ENCODE measurements around the gene COLGALT1. TPM values are rescaled to one million over a fixed set of nuclear protein-coding genes. Genes with fewer than 3 reads are reported as not detected.

The COLGALT1 gene
- total RNA-seq (2021; fragmentation: NEBNext Ultra II Directional; extraction: Animal tissue kit (Norgen Biotek cat#: 25700)) = 40.4 and 44.7 TPM in 2 replicates
- polyA plus RNA-seq (2011; rRNA removed) = 58.1 and 62.8 TPM in 2 replicates
- 56.3 TPM for polyA plus RNA-seq (2011; cell fraction: cytosol; rRNA removed)
- 79.4 TPM for polyA plus RNA-seq (2011; cell fraction: nucleus; rRNA removed)
- 41.1 to 44.8 TPM (median 43.8 TPM) in 4 replicates for polyA plus RNA-seq (2012, experiment 1 of 2)
- polyA plus RNA-seq (2012, experiment 2 of 2) = 44.9 TPM
- 54.5 TPM for polyA plus RNA-seq (2013, experiment 1 of 2)
- polyA plus RNA-seq (2013, experiment 2 of 2) = 59.4 TPM
- 72.7 and 96.7 TPM in 2 replicates for polyA minus RNA-seq (2011; rRNA and poly(A)+ RNA removed)
- polyA minus RNA-seq (2011; cell fraction: cytosol; rRNA and poly(A)+ RNA removed) = 48.0 TPM
- polyA minus RNA-seq (2011; cell fraction: nucleus; rRNA and poly(A)+ RNA removed) = 21.6 TPM
- long read RNA-seq, experiment 1, transcript COLGALT1-201 (12 exons, 3,704 nt) = major isoform, 5 of 25 reads
- long read RNA-seq, experiment 1, partial matches to known transcripts = 19 of 25 reads
- long read RNA-seq, experiment 1, other reads (novel, unspliced or antisense) = 0 of 25 reads
- long read RNA-seq, experiment 2 = 0 reads

GRCh38 chr19:17555480-17555928 is at the start of gene COLGALT1:
COLGALT1 (plus strand) TSS chr19:17555649; CDS start chr19:17555714, 65 bp downstream.
- Histone ChIP-seq H3K36me3 (ENCODE audit: control insufficient read depth in 2 of 4, insufficient read depth in 4 of 4, low read length in 3 of 4) (peaks cover 0 to 4% (median 0%) of the 10 kb centered on the region in 4 experiments; a peak in 1 of 8 replicates), H4K20me1 (replicated peaks in 1 of 2; ENCODE audit: control insufficient read depth in 1 of 2, insufficient read depth in 2 of 2, low read length in 2 of 2) (peaks cover 2 to 4% of the 10 kb centered on the region in 2 experiments), H3K23me2 (ENCODE audit: low read depth, low read length) (peaks cover 9% of the 10 kb centered on the region; the same call in 1 of the 2 replicates), H2BK120ac (replicated peaks; ENCODE audit: low read depth, low read length) (no peak within 1 kb of the TSS), H3K14ac (ENCODE audit: insufficient read length) (no peak within 1 kb of the TSS), H3K56ac (replicated peaks; ENCODE audit: insufficient read length, low read depth, low read length) (no peak within 1 kb of the TSS), H4K8ac (ENCODE audit: extremely low read depth, insufficient read depth, low read length) (0 out of 2 replicates have a peak within 1 kb of the TSS, but pooled peaks have one; percentile 2), H3K23ac (ENCODE audit: insufficient read length) (no peak within 1 kb of the TSS), H2AFZ (ENCODE audit: low read length) (no peak within 1 kb of the TSS), H3K79me1 (ENCODE audit: low read depth, low read length) (no peaks in the 10 kb centered on the region), H2BK20ac (ENCODE audit: low read length) (no peak within 1 kb of the TSS), H3K9ac (replicated peaks in 1 of 4; ENCODE audit: extremely low read depth in 1 of 4, low read depth in 3 of 4, low read length in 3 of 4) (peak within 1 kb of the TSS; percentile 45 to 78 (median 54); a peak in 6 of 7 replicates), H2BK15ac (ENCODE audit: low read length) (no peak within 1 kb of the TSS; the same call in 1 of the 2 replicates), H4K91ac (replicated peaks; ENCODE audit: insufficient read length, low read length) (no peak within 1 kb of the TSS), H2BK5ac (ENCODE audit: low read depth, low read length) (no peak within 1 kb of the TSS), H4K5ac (ENCODE audit: insufficient read length, low read depth, low read length) (no peak within 1 kb of the TSS), H3K4me2 (ENCODE audit: insufficient read depth in 1 of 2, low read depth in 2 of 2, low read length in 2 of 2) (peak within 1 kb of the TSS; percentile 78 to 93), H2BK12ac (ENCODE audit: low read depth, low read length) (no peak within 1 kb of the TSS), H2AK5ac (ENCODE audit: low read depth, low read length) (no peak within 1 kb of the TSS), H3K27me3 (replicated peaks in 1 of 4; ENCODE audit: control insufficient read depth in 3 of 4, extremely low read depth in 1 of 4, insufficient read depth in 3 of 4, low read length in 3 of 4) (peaks cover 0 to 7% (median 2%) of the 10 kb centered on the region in 4 experiments; a peak in 2 of 7 replicates), H3K4ac (replicated peaks; ENCODE audit: insufficient read length, low read depth, low read length) (peak within 1 kb of the TSS; percentile 38), H3K4me1 (replicated peaks in 1 of 4; ENCODE audit: control insufficient read depth in 3 of 4, insufficient read depth in 4 of 4, low read length in 3 of 4) (peaks cover 0 to 7% (median 3%) of the 10 kb centered on the region in 4 experiments; a peak in 5 of 7 replicates), H3K4me3 (ENCODE audit: extremely low read depth in 1 of 4, insufficient read depth in 2 of 4, low read depth in 3 of 4, low read length in 4 of 4) (peak within 1 kb of the TSS; percentile 65 to 84 (median 66)), H3K9me3 (ENCODE audit: insufficient read depth in 2 of 2, low read depth in 1 of 2, low read length in 1 of 2) (no peaks in the 10 kb centered on the region), H3K79me2 (ENCODE audit: control insufficient read depth in 1 of 2, insufficient read depth in 2 of 2, low read length in 2 of 2) (no peaks in the 10 kb centered on the region; a peak in 1 of 4 replicates), H3K18ac (ENCODE audit: extremely low read depth, low read length) (peak within 1 kb of the TSS; percentile 32; the same call in 1 of the 2 replicates), H3K27ac (ENCODE audit: low read depth, low read length) (no peak within 1 kb of the TSS)
- WGBS, 2 experiments (ENCODE audit: extremely low coverage in 1 of 2, insufficient coverage in 1 of 2, insufficient read length in 1 of 2, insufficient replicate concordance in 2 of 2, low coverage in 1 of 2, low lambda C conversion rate in 2 of 2, missing lambda C conversion rate in 1 of 2) = 1% methylated on average over 51 of the region's 64 CpGs; no CpG with 5 or more reads in 1 of the 2 experiments
- ChIA-PET POLR2A (ENCODE audit: partially characterized antibody) (no interaction called here), CTCF (ENCODE audit: partially characterized antibody) (no interaction called here)
- FAIRE-seq = no peak
- DNase-seq (ENCODE audit: low read depth in 1 of 2, low spot score in 2 of 2) = peak; percentile 80 to 99
- TF ChIP-seq JUND (IDR thresholded peaks at IDR 0.05; ENCODE audit: low read length) (peak; percentile 90), TAF7 (optimal IDR thresholded peaks at IDR 0.05; ENCODE audit: borderline replicate concordance, low read depth, low read length) (peak; percentile 21), BCL11A (IDR thresholded peaks at IDR 0.05; ENCODE audit: low read depth in 2 of 2, low read length in 2 of 2) (no peak), CHD2 (IDR thresholded peaks at IDR 0.05; ENCODE audit: low read length) (no peak), SAP30 (IDR thresholded peaks at IDR 0.05; ENCODE audit: insufficient read depth, insufficient replicate concordance, low read length) (no peak), EGR1 (IDR thresholded peaks at IDR 0.05; ENCODE audit: borderline replicate concordance, low read depth, low read length) (peak; percentile 89; the same call in 1 of the 2 replicates), SP1 (IDR thresholded peaks at IDR 0.05; ENCODE audit: low read depth, low read length) (no peak; the same call in 1 of the 2 replicates), CREB1 (IDR thresholded peaks at IDR 0.05) (peak; percentile 89), JUN (IDR thresholded peaks at IDR 0.05; ENCODE audit: low read depth, low read length) (no peak; the same call in 1 of the 2 replicates), EZH2 (IDR thresholded peaks at IDR 0.05; ENCODE audit: low read depth, low read length, severe bottlenecking) (no peak), KDM1A (IDR thresholded peaks at IDR 0.05; ENCODE audit: borderline replicate concordance, low read length) (no peak)
